AG09309 (cell line): Measurements from ENCODE around the gene NEK7.

Experiments
- DNase-seq: peaks from one replicate; pipeline ENCODE4 v3.0.0-alpha.2; 2010; ENCODE audit warnings: low read depth
- H3K4me3 ChIP-seq: 2 replicates; pipeline ENCODE4 v1.5.1; 2011; ENCODE audit warnings: mild to moderate bottlenecking, low read depth, low read length, moderate library complexity; ENCODE audit not compliant: control insufficient read depth
- TF ChIP-seq, protein P1 (sequence below): IDR thresholded peaks from 2 replicates; pipeline ENCODE4 v1.5.1; 2011; ENCODE audit warnings: mild to moderate bottlenecking, low read depth, low read length, inconsistent platforms; ENCODE audit not compliant: insufficient read depth, control insufficient read depth; ENCODE audit errors: missing control alignments

Gene NEK7

DNA sequence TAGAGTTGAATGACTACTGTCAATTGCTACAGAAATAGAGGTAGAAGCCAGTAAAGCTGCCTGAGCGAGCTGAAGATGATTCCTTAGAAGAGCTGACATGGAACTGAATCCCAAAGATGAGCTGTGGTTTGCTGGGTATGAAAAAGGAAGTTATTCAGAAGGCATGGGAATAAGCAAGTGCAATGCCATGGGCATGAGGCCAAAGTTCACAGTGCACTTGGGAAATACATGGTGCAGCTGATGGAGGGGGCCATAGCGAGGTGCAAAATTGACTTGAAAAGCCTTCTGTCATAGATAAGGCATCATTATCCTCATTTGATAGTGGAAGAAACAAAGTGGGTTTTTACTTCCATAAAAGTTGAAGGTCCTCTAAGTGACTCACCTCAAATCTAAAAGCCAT is 88.6 kb downstream of the NEK7 start:
- no peak overlapping the region for H3K4me3 ChIP-seq
- TF ChIP-seq, protein P1, sequence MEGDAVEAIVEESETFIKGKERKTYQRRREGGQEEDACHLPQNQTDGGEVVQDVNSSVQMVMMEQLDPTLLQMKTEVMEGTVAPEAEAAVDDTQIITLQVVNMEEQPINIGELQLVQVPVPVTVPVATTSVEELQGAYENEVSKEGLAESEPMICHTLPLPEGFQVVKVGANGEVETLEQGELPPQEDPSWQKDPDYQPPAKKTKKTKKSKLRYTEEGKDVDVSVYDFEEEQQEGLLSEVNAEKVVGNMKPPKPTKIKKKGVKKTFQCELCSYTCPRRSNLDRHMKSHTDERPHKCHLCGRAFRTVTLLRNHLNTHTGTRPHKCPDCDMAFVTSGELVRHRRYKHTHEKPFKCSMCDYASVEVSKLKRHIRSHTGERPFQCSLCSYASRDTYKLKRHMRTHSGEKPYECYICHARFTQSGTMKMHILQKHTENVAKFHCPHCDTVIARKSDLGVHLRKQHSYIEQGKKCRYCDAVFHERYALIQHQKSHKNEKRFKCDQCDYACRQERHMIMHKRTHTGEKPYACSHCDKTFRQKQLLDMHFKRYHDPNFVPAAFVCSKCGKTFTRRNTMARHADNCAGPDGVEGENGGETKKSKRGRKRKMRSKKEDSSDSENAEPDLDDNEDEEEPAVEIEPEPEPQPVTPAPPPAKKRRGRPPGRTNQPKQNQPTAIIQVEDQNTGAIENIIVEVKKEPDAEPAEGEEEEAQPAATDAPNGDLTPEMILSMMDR = no peak
- DNase-seq = no peak

DNA sequence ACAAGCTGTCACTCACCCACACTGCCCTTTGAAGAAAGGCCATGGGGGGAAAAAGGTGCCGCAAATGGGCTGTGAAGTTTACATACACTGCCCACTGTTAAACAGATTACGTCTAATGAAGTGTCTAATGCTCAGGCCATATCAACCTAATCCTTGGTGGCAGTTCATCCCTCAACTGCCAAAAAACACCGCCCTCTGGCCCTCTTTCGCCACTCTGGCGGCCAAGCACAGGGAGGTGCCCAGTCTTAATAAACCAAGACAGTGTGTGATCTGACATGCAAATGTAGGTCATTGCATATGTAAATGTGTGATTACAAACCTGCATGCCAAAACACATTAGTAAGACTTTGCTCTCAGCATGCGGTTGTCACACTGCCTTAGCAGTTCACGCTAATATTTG is 89.5 kb downstream of the NEK7 start:
- H3K4me3 ChIP-seq = no peak overlapping the region

DNA sequence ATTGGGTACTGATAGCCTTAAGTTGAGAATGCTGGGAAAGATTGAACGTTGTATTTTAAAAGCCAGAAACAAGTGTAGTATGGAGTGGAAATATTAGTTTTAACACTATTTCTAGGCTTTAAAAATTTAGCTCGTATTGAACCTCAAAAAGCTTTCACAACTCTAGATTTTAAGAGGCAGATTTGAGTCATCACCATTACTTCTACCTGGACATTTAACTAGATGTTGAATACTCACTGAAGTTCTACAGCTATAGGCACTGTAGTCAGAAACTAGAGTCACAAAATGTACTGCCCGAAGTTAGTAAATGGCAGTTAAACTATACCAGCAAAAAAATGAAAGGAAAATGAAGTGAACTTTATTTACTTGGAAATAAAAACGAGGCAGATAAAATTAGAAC is 96.5 kb downstream of the NEK7 start:
- TF ChIP-seq, protein P1 = no peak
- DNase-seq = no peak
- H3K4me3 ChIP-seq = no peak overlapping the region

More for the DNA sequence above, 89.5 kb downstream of the NEK7 start:
- DNase-seq = no peak
- TF ChIP-seq, protein P1 = no peak

DNA sequence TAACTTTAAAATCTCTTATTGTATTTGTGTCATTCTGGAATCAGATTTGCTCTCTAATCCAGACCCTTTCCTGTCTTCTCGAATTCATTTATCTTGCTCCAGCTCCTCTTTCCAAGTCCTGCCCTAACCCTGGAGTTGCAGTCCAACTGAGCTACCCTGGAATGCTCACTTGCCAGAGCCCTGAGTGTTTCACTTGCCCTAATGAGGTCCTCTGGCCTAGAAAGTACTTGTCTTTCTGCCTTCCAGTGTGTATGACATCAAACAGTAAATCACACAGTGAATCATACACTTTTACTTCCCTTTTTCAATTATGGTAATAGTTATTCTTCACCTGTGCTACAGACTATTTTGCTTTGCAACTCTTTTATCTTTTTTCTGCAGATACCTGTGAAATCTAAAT is 96.9 kb downstream of the NEK7 start:
- no peak overlapping the region for H3K4me3 ChIP-seq
- no peak for DNase-seq
- TF ChIP-seq, protein P1 = no peak

DNA sequence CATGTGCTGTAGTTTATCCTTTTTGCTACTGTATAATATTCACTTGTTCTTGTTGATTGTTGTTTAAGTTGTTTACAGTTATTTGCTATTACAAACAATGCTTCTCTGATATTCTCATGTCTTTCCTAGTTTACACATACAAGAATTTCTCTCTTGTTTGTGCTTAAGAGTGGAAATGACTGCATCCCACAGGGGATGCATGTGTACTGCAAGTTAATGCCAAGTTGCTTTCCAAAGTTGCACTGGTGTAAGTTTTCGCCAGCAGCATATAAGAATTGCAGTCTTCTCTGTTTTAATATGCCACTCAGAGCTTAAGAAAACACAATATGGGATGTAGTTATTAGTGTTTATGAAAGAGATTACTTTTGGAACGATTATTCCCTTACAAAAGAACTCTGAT is 97.7 kb downstream of the NEK7 start:
- DNase-seq = no peak
- H3K4me3 ChIP-seq = no peak overlapping the region
- TF ChIP-seq, protein P1 = no peak

DNA sequence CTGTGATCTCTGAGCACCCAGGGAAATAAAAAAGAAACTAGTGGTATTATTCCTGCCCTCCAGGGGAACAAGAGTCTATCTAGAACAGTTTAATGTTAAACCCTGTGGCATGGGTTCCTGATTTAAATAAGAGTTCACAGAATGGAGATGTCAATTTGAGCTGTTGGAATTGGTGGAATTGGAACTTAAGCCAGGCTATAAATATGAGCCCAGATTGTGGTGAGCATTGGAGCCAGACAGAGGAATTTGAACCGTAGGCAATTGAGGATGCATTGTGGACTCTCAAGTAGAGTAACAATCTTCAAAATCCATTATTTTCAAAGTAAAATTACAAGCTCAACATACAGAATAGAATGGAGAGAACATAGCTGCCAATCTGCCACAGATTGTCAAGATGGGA is 98.2 kb downstream of the NEK7 start:
- no peak for DNase-seq
- TF ChIP-seq, protein P1 = no peak
- no peak overlapping the region for H3K4me3 ChIP-seq

DNA sequence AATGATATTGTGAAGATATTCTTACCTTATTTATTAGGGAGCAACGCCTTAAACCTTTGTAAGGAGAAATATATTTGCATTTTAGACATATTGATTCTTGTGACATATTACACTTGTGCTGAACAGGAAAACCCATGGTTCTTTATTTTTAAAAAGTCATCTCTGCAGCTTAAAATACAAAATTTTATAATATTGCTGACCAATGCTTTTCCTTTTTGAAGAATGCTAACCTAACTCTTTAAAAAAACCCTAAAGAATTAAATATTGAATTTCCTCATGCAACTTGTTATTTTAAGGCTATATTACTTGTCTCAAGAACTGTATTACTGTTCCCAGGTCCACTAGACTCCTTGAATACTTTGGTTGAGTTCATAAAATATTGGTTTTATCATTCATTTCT is 99.0 kb downstream of the NEK7 start:
- no peak for DNase-seq
- TF ChIP-seq, protein P1 = no peak
- H3K4me3 ChIP-seq = no peak overlapping the region
